ENCODE results near the gene ABCA2. TPM values are rescaled to one million over a fixed set of nuclear protein-coding genes. Genes with fewer than 3 reads are reported as not detected.

The ABCA2 gene, protein sequence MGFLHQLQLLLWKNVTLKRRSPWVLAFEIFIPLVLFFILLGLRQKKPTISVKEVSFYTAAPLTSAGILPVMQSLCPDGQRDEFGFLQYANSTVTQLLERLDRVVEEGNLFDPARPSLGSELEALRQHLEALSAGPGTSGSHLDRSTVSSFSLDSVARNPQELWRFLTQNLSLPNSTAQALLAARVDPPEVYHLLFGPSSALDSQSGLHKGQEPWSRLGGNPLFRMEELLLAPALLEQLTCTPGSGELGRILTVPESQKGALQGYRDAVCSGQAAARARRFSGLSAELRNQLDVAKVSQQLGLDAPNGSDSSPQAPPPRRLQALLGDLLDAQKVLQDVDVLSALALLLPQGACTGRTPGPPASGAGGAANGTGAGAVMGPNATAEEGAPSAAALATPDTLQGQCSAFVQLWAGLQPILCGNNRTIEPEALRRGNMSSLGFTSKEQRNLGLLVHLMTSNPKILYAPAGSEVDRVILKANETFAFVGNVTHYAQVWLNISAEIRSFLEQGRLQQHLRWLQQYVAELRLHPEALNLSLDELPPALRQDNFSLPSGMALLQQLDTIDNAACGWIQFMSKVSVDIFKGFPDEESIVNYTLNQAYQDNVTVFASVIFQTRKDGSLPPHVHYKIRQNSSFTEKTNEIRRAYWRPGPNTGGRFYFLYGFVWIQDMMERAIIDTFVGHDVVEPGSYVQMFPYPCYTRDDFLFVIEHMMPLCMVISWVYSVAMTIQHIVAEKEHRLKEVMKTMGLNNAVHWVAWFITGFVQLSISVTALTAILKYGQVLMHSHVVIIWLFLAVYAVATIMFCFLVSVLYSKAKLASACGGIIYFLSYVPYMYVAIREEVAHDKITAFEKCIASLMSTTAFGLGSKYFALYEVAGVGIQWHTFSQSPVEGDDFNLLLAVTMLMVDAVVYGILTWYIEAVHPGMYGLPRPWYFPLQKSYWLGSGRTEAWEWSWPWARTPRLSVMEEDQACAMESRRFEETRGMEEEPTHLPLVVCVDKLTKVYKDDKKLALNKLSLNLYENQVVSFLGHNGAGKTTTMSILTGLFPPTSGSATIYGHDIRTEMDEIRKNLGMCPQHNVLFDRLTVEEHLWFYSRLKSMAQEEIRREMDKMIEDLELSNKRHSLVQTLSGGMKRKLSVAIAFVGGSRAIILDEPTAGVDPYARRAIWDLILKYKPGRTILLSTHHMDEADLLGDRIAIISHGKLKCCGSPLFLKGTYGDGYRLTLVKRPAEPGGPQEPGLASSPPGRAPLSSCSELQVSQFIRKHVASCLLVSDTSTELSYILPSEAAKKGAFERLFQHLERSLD (N-terminal part only)
- 10 to 100 TPM; 17.8 to 21.9 TPM for total RNA-seq

DNA sequence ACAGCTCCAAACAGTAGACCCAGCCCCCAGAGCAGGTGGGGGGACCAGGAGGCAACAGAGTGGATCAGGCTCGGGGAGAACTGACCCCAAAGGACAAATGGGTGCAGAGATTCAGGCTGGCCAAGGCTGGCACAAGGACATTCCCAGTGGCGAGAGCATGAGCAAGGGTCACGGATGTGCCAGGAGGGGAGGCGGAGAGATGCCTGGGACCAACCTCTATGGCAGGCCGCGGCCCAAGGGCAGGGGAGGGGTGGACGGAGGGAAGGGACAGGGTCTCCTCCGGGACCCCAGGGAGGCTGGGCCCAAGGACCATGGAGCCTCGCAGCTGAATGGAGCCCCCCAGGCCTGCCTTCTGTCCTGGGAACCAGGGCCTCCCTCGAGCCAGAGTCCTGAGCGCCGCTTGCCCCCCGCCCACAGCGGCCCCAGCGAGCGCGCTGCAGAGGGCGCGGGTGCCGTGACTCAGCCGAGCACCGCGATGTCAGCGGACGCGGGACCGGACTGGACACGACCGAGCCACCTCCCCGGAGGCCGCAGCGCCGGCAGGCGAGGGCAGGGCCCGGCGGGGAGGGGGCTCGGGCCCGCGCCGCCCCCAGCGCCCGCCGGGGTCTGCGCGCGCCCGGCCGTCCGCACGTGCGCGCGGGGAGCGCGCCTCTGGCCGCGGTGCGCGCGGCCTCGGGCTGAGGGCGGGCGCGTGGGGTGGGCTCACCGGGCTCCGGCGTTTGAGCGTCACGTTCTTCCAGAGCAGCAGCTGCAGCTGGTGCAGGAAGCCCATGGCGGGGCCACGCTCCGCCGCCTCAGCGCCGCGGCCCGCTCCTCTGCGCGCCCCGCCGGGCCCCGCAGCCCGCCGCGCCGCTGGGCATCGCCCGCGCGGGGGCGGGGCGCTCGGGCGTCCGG is at the start of gene ABCA2:
ABCA2 (minus strand) TSS at position 869 of the 894 bp plus-strand sequence; CDS start at position 772, 97 bp downstream.
- Mint-ChIP-seq H3K9me3 (no peaks in the 10 kb centered on the region), H3K27ac (peak within 1 kb of the TSS in 1 of 2 donors; percentile 88), H3K36me3 (no peaks in the 10 kb centered on the region)
- DNase-seq (ENCODE audit: low spot score in 2 of 2) (no peak), ATAC-seq (no peak)

DNA sequence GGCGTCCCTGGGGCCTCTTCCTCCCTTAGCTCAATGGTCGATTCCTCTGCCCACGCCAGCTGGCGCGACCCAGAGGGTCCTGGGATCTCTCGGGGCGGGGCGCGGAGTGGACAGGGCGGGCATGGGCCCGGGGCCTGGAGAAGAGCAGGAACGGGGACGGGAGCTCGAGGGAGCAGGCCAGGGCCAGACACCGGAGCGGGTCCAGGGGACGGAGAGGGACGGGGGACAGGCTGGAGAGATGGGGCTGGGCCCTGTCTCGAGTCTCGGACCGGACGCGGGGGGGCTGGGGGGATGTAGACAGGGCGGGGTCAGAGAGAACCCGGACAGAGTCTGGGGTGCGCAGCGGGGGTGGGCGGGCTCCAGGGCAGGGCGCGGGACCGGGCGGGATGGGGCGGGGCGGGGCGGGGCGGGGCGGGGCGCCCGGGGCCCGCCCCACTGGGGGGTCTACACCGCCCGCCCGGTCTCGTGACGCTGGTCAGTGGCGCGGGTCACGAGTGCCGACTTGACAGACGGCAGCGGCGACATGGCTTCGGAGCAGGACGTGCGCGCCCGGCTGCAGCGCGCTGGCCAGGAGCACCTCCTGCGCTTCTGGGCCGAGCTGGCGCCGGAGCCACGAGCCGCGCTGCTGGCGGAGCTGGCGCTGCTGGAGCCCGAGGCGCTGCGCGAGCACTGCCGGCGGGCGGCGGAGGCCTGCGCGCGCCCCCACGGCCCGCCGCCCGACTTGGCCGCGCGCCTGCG is 49.1 kb upstream of the ABCA2 start, which contains the start of gene UAP1L1:
UAP1L1 (plus strand) TSS at position 508 of the 738 bp plus-strand sequence; CDS start at position 524, 16 bp downstream.
- no peaks in the 10 kb centered on the region for H3K36me3 Mint-ChIP-seq
- H3K9me3 Mint-ChIP-seq: no peaks in the 10 kb centered on the region
- H3K27ac Mint-ChIP-seq: no peak within 1 kb of the TSS
- ATAC-seq (peak; percentile 80 to 85), DNase-seq (ENCODE audit: low spot score in 2 of 2) (peak in 1 of 2 donors; percentile 60)

DNA sequence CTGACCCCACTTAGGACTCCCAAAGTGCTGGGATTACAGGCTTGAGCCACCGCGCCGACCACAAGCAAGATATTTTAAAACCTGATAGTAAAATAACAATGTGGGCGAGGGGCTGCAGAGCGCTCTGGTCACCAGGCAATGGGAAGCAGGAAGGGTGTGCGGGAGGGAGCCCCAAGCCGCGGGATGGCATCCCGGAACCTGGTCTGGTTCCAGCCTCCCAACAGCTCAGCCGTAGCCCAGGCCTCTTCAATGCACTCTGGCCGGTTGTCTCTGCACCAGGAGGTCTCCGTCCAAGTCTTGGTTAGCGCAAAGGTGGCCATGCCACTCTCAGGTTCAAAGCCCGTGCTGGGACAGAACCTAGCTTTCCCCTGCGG is 48.6 kb upstream of the ABCA2 start:
- no peak for ATAC-seq
- Mint-ChIP-seq H3K36me3 (no peaks in the 10 kb centered on the region), H3K27ac (no peak overlapping the region), H3K9me3 (no peaks in the 10 kb centered on the region)
- no peak for DNase-seq (ENCODE audit: low spot score in 2 of 2)

DNA sequence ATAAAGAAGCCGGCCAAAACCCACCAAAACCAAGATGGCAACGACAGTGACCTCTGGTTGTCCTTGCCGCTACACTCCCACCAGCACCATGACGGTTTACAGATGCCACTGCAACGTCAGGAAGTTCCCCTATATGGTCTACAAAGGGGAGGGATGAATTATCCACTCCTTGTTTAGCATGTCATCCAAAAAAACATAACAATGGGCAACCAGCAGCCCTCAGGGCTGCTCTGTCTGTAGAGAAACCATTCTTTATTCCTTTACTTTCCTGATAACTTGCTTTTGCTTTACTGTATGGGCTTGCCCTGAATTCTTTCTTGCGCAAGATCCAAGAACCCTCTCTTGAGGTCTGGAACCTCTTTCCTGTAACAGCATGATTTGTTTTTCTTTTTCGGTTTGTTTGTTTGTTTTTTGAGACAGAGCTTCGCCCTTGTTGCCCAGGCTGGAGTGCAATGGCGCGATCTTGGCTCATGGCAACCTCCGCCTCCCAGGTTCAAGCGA is 47.3 kb upstream of the ABCA2 start:
- Mint-ChIP-seq H3K27ac (no peak overlapping the region), H3K36me3 (no peaks in the 10 kb centered on the region), H3K9me3 (no peaks in the 10 kb centered on the region)
- ATAC-seq (no peak), DNase-seq (ENCODE audit: low spot score in 2 of 2) (no peak)

DNA sequence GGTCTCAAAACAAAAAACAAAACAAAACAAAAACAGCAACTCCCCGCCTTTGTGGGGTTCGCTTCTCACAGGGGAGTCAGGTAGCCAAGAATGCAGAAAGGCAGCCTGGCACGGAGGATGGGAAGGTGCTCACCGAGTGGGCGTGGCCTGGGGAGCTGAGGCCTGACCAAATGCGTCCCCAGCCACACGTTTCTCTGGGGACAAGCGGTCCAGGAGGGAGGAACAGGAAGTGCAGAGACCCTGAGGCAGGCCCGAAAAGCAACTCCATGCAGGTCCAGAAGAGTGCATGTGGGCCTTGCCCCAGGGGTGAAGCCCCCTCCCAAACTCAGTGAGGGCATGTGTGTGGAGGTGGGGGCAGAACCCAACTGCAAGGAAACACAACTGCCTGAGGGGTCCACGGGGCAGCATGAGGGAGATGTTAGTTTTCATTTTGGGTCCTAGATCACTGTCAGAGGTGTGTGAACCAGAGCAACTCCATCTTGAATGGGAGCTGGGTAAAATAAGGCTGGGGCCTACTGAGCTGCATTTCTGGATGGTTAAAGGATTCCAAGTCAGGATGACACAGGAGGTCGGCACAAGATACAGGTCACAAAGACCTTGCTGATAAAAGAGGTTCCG is 46.7 kb upstream of the ABCA2 start:
- Mint-ChIP-seq H3K9me3 (no peaks in the 10 kb centered on the region), H3K36me3 (no peaks in the 10 kb centered on the region), H3K27ac (no peak overlapping the region)
- DNase-seq (ENCODE audit: low spot score in 2 of 2) (no peak), ATAC-seq (no peak)

DNA sequence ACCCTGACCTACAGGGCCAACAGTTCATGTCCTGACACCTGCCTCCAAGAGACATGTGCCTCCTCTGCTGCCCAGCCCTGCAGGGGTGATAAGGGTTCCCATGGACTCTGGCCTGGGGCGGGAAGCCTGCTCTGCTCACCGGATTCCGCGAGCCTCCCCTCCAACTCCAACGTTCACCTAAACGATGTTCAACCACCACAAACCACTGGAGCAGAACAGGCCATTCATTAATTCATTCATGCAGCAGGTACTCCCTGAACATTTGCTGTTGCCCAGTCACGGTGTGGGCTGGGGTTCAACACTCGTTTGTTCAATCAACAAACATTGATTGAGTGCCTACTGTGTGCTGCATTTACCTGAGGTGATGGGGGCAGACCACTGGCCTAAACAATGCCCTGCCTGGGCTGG is 46.0 kb upstream of the ABCA2 start:
- ATAC-seq: no peak
- Mint-ChIP-seq H3K36me3 (no peaks in the 10 kb centered on the region), H3K9me3 (no peaks in the 10 kb centered on the region), H3K27ac (no peak overlapping the region)
- no peak for DNase-seq (ENCODE audit: low spot score in 2 of 2)

DNA sequence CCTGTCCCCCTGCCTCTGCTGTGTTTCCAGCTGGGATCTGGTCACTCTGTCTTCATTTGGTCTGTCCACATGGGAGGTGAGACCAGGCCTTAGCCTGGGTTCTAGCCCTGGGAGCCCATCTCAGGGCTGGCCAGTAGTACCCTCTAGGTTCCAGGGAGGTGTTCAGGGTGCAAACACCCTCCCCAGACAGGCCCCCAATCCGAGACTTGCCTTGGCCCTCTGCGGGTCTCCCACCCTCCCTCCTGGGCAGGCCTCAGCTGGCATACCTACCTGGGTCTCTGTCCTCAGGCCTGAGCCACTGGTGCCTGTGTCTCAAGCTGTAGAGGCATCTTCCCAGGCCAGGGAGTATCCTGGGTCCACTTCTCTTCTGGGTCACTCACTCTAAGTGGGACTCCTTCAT is 43.2 kb upstream of the ABCA2 start:
- DNase-seq (ENCODE audit: low spot score in 2 of 2) (no peak), ATAC-seq (no peak)
- no peaks in the 10 kb centered on the region for H3K9me3 Mint-ChIP-seq
- peak overlapping the region; percentile 65 to 92 for H3K27ac Mint-ChIP-seq
- no peaks in the 10 kb centered on the region for H3K36me3 Mint-ChIP-seq

DNA sequence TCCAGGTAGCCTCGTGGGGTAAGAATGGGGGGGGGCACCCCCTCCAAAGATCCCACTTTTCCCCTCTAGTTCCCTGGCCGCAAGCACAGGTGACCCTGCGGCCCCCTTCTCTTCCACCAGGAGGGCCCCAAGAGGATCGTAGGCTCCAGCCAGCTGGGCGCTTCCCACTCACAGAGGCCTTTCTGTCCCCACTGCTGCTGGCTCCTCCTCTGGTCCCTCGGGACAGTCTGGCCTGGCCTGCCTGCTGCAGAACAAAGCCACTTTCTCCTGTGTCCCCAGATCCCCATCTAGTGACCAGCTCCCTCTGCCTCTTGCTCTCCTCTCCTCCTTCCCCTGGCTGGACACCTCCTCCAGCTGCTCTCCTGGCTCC is 42.9 kb upstream of the ABCA2 start:
- Mint-ChIP-seq H3K27ac (peak overlapping the region; percentile 65 to 92), H3K9me3 (no peaks in the 10 kb centered on the region), H3K36me3 (no peaks in the 10 kb centered on the region)
- ATAC-seq (no peak), DNase-seq (ENCODE audit: low spot score in 2 of 2) (no peak)

DNA sequence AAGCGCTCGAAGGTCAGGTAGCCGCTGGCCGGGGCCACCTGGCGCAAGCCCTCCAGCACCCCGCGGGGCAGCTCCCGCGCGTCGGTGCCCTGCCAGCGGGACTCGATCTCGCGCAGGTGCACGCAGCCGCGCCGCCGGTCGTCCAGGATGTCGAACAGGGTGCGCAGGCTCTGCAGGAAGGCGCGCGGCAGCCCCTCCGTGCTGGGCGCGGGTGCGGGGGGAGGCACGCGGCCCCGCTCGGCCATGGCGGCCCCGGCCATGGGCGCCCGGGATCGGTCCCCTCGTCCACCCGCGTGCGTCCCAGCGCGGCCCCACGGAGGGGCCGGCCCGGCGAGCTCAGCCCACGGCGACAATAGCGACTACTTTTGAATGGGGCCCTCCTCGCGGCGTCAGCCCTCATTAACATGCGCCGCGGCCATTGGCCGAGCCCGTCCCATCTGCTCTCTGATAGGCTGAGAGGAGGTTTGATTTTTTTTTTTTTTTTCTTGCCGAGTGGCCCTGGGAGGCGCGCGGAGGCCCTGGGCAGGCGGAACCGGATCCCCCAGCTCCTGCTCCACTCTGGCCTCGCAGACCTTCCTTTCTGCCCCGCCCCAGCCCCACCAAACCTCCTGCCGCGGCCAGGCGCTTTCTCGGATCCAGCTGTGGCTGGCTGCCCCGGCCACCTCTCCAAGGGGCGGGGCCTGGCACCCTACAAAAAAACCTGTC is 42.3 kb upstream of the ABCA2 start, which contains the start of gene SAPCD2:
SAPCD2 (minus strand) TSS at position 357 of the 705 bp plus-strand sequence; CDS start at position 260, 97 bp downstream.
- DNase-seq (ENCODE audit: low spot score in 2 of 2): peak; percentile 84 to 88
- Mint-ChIP-seq H3K36me3 (no peaks in the 10 kb centered on the region), H3K27ac (peak within 1 kb of the TSS; percentile 65 to 92), H3K9me3 (no peaks in the 10 kb centered on the region)
- ATAC-seq: peak; percentile 91 to 95

DNA sequence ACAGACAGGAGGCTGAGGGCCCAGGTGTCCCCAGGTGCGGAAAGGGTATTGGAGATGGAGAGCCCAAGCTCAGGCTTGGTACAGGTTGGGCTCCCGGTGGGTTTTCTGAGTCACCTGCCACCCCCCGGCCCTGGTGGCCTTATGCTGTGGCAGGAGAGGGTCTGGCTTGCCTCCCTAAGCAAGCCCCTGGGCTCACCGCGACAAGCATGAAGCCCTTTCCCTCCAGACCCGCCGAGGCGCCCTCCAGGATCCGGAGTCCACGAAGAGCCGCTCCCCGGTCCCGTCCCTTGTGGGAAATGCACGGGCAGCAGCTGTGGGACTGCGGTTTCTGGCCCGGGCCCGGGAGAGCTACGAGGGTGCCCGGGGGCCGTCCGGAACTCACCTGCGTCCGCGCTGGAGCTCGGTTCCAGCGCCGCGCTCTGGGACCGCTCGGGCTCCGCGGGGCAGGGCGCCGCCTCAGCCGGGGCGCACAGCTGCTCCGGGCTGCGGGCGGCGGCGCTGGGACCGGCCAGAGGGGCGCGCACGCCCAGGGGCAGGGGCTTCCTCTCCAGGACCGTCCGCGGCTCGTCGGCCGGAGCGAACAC is 41.6 kb upstream of the ABCA2 start:
- H3K9me3 Mint-ChIP-seq: no peaks in the 10 kb centered on the region
- no peak overlapping the region for H3K27ac Mint-ChIP-seq
- no peaks in the 10 kb centered on the region for H3K36me3 Mint-ChIP-seq
- ATAC-seq (no peak), DNase-seq (ENCODE audit: low spot score in 2 of 2) (no peak)

DNA sequence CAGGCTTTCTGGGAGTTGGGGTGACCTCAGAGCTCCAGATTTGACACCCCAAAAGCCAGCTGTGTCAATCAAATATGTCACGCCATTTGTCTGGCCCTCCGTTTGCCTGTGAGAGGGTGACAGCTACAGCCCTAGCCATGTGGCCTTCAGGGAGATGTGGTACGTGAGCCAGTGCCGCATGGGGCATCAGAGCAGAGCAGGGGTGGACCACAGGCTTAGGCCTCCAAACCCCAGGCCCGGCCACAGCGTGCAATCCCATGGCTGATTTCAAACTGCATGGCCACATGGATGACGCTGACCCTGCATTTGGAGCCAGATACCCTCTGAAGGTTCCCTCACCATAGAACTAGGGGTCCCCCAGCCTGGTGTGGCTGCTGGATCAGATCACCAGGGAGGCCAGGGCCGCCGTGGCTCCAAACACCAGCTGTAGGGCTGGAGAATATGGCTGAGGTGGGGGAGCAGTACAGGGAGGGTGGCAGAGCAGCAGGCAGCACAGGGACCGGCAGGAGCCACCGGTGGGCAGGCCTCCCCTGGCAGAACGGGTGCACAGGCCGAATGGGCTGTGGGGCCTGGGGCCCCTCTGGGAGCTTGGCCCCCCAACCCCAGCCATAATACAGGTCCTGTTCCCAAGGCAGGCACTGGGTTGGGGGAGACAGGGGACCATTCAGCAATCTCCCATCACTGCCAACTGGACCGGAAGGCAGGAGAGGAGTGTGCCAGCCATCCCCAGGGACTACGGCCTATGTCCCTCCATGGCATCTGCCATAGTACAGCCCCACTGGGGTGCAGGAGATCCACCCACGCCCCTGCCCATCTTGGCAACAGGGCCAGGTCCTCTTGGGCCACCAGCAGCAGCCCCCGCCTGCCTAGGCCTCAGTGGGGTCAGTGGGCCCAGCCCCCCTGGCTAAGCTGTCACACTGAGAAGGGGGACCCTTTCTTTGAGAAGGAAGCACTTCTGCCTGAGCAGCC is 40.8 kb upstream of the ABCA2 start:
- Mint-ChIP-seq H3K9me3 (no peaks in the 10 kb centered on the region), H3K36me3 (no peaks in the 10 kb centered on the region), H3K27ac (no peak overlapping the region)
- ATAC-seq: no peak
- DNase-seq (ENCODE audit: low spot score in 2 of 2): no peak

DNA sequence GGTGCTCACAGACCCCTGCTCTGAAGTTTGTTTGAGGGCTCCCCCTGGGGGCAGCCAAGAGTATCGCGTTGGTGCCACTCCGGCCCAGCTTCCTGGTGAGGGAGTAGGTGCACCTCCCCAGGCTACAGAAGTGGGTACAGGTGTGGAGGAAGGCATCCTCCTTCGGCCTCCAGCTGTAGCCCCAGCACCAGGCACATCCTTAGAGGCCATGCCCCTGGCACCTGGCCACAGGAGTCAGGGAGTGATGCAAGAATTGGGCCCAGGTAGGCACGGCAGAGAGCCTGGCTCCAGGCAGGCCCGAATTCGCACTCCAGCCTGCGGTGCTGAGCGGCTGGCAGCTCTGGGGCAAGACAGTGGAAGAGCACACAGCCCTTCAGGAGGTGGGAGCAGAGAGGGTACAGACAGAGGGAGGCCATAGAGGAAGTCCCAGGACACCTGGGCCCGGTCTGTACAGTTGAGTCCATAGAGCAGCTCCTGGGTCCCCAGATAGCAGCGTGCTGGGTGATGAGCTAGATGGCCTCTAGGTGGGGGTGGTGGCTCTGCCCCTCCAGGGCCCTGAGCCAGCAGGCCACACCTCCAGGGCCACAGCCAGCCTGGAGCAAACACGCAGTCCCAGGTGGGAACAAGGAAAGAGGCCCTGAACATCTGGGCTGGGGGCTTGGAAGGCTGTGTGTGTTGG is 40.0 kb upstream of the ABCA2 start:
- ATAC-seq: peak; percentile 46 to 62
- H3K9me3 Mint-ChIP-seq: no peaks in the 10 kb centered on the region
- DNase-seq (ENCODE audit: low spot score in 2 of 2): peak; percentile 79 to 91
- no peak overlapping the region for H3K27ac Mint-ChIP-seq
- no peaks in the 10 kb centered on the region for H3K36me3 Mint-ChIP-seq
